Neural progenitor cell (in vitro differentiated cells): ENCODE measurements around the gene RALGAPA1. TPM values are rescaled to one million over a fixed set of nuclear protein-coding genes. Genes with fewer than 3 reads are reported as not detected.
"Not testable (repeated sequence)": the region's sequence is repeated elsewhere in the genome, so short reads cannot be mapped to it uniquely, and the experiment has no call there.

ENCODE experiments used
- DNase-seq: peaks from one replicate; pipeline ENCODE4 v3.0.0-alpha.2; 2016; ENCODE audit warnings: low spot score
- H2AFZ ChIP-seq: fragments of 200-600 bp; sonication (generic); replicated peaks from 2 replicates; pipeline ENCODE4 v1.6.1; 2016; ENCODE audit warnings: antibody characterized with exemption
- H3F3A ChIP-seq: fragments of 200-600 bp; sonication (generic); 2 replicates; pipeline ENCODE4 v1.6.1; 2016; ENCODE audit warnings: antibody characterized with exemption, low read depth
- H3K27ac ChIP-seq: fragments of 200-600 bp; sonication (generic); 2 replicates; pipeline ENCODE4 v1.5.1; 2016; ENCODE audit warnings: mild to moderate bottlenecking
- H3K27me3 ChIP-seq: fragments of 200-600 bp; sonication (generic); 2 replicates; pipeline ENCODE4 v1.6.1; 2016; ENCODE audit warnings: mild to moderate bottlenecking, moderate library complexity
- H3K36me3 ChIP-seq: fragments of 200-600 bp; sonication (generic); 2 replicates; pipeline ENCODE4 v1.5.1; 2016
- H3K4me1 ChIP-seq: fragments of 200-600 bp; sonication (generic); 2 replicates; pipeline ENCODE4 v1.6.1; 2016; ENCODE audit warnings: mixed run types
- H3K4me2 ChIP-seq: fragments of 200-600 bp; sonication (generic); 2 replicates; pipeline ENCODE4 v1.6.1; 2016
- H3K4me3 ChIP-seq: fragments of 200-600 bp; sonication (generic); 2 replicates; pipeline ENCODE4 v1.5.1; 2016
- H3K79me2 ChIP-seq: fragments of 200-600 bp; sonication (generic); 2 replicates; pipeline ENCODE4 v1.6.1; 2016; ENCODE audit warnings: low read depth
- H3K9ac ChIP-seq: fragments of 200-600 bp; sonication (generic); 2 replicates; pipeline ENCODE4 v1.6.1; 2016
- H3K9me3 ChIP-seq: fragments of 200-600 bp; sonication (generic); 2 replicates; pipeline ENCODE4 v1.5.1; 2016; ENCODE audit warnings: low read depth
- H4K20me1 ChIP-seq: fragments of 200-600 bp; sonication (generic); 2 replicates; pipeline ENCODE4 v1.6.1; 2016; ENCODE audit warnings: low read depth
- H3K27ac Mint-ChIP-seq: 3 replicates; pipeline ENCODE4 v1.8.0; 2021; ENCODE audit warnings: mixed read lengths
- H3K27me3 Mint-ChIP-seq: 2 replicates; pipeline ENCODE4 v1.8.0; 2022; ENCODE audit warnings: low read depth, mild to moderate bottlenecking, inconsistent platforms, moderate library complexity, mixed read lengths; ENCODE audit not compliant: insufficient read depth
- H3K36me3 Mint-ChIP-seq: 3 replicates; pipeline ENCODE4 v1.8.0; 2021; ENCODE audit warnings: mixed read lengths
- H3K4me1 Mint-ChIP-seq: 3 replicates; pipeline ENCODE4 v1.8.0; 2021; ENCODE audit warnings: mixed read lengths
- H3K4me3 Mint-ChIP-seq: 3 replicates; pipeline ENCODE4 v1.8.0; 2021; ENCODE audit warnings: mild to moderate bottlenecking, moderate library complexity, mixed read lengths
- H3K9me3 Mint-ChIP-seq: 3 replicates; pipeline ENCODE4 v1.8.0; 2020; ENCODE audit warnings: mixed read lengths
- CTCF ChIP-seq: fragments of 200-600 bp; sonication (generic); IDR thresholded peaks from 2 replicates; pipeline ENCODE4 v1.5.1; 2017; ENCODE audit warnings: antibody characterized with exemption, mild to moderate bottlenecking
- EZH2 ChIP-seq: fragments of 200-600 bp; sonication (generic); IDR thresholded peaks from 2 replicates; pipeline ENCODE4 v1.6.1; 2017; ENCODE audit warnings: antibody characterized with exemption, mild to moderate bottlenecking, moderate library complexity
- EZH2phosphoT487 ChIP-seq: fragments of 200-600 bp; sonication (generic); IDR thresholded peaks from 2 replicates; pipeline ENCODE4 v1.6.1; 2017; ENCODE audit warnings: antibody characterized with exemption
- total RNA-seq: library from RNA; depleted of rRNA; stranded (reverse); fragments of >200 nt; gene quantifications from 2 replicates; pipeline ENCODE4 v1.2.3, GENCODE V29; 2015; ENCODE audit warnings: low replicate concordance

RALGAPA1 gene
- total RNA-seq, 1 donor from 2014 or later: 31.7 TPM

- H2AFZ ChIP-seq: no peak overlapping the region
- H3K79me2 ChIP-seq: no peaks in the 10 kb centered on the region
- no peak overlapping the region for H3K4me2 ChIP-seq
- no peak overlapping the region for H3K27ac Mint-ChIP-seq
- no peaks in the 10 kb centered on the region for H3F3A ChIP-seq
- H3K36me3 ChIP-seq: no peaks in the 10 kb centered on the region
- no peaks in the 10 kb centered on the region for H4K20me1 ChIP-seq
- TF ChIP-seq EZH2phosphoT487 (no peak), CTCF (no peak), EZH2 (no peak)
- H3K27ac ChIP-seq: no peak overlapping the region
- no peak overlapping the region for H3K4me3 Mint-ChIP-seq
- no peaks in the 10 kb centered on the region for H3K9me3 ChIP-seq
- H3K27me3 ChIP-seq: no peaks in the 10 kb centered on the region
- H3K4me1 ChIP-seq: no peaks in the 10 kb centered on the region
- H3K9ac ChIP-seq: no peak overlapping the region
- no peak overlapping the region for H3K4me3 ChIP-seq
- DNase-seq: no peak
- H3K9me3 Mint-ChIP-seq: no peaks in the 10 kb centered on the region
- H3K36me3 Mint-ChIP-seq: peaks cover 20% of the 10 kb centered on the region
- H3K4me1 Mint-ChIP-seq: no peaks in the 10 kb centered on the region
- H3K27me3 Mint-ChIP-seq: no peaks in the 10 kb centered on the region
These were observed 214.5 kb downstream of the RALGAPA1 start for GRCh38 chr14:35594616-35595015.

- H3K79me2 ChIP-seq, H3K4me1 ChIP-seq, H3K27ac Mint-ChIP-seq, DNase-seq, H3K4me3 ChIP-seq, H3K27me3 ChIP-seq, H2AFZ ChIP-seq, H4K20me1 ChIP-seq, H3K36me3 ChIP-seq, H3K27ac ChIP-seq, H3K9ac ChIP-seq, H3K9me3 Mint-ChIP-seq, H3K4me3 Mint-ChIP-seq, H3K9me3 ChIP-seq, H3K4me1 Mint-ChIP-seq, H3K27me3 Mint-ChIP-seq, H3F3A ChIP-seq, H3K4me2 ChIP-seq: not testable (repeated sequence)
- peaks cover 22% of the 10 kb centered on the region for H3K36me3 Mint-ChIP-seq
These were observed 221.7 kb downstream of the RALGAPA1 start for GRCh38 chr14:35587373-35587772.

- H3K79me2 ChIP-seq: no peaks in the 10 kb centered on the region
- Mint-ChIP-seq H3K4me3 (no peak overlapping the region), H3K9me3 (no peaks in the 10 kb centered on the region), H3K27ac (no peak overlapping the region), H3K4me1 (peaks cover 3% of the 10 kb centered on the region), H3K27me3 (no peaks in the 10 kb centered on the region), H3K36me3 (peaks cover 2% of the 10 kb centered on the region)
- H3K9ac ChIP-seq: no peak overlapping the region
- no peaks in the 10 kb centered on the region for H3K9me3 ChIP-seq
- DNase-seq: no peak
- H3K27me3 ChIP-seq: no peaks in the 10 kb centered on the region
- H2AFZ ChIP-seq: no peak overlapping the region
- H3K36me3 ChIP-seq: no peaks in the 10 kb centered on the region
- no peaks in the 10 kb centered on the region for H4K20me1 ChIP-seq
- no peaks in the 10 kb centered on the region for H3F3A ChIP-seq
- no peaks in the 10 kb centered on the region for H3K4me1 ChIP-seq
- H3K4me2 ChIP-seq: no peak overlapping the region
- H3K27ac ChIP-seq: no peak overlapping the region
- TF ChIP-seq EZH2phosphoT487: no peak
- no peak for TF ChIP-seq EZH2
- TF ChIP-seq CTCF: no peak
- H3K4me3 ChIP-seq: no peak overlapping the region
These were observed 230.5 kb downstream of the RALGAPA1 start for GRCh38 chr14:35578639-35579038.

- TF ChIP-seq EZH2: no peak
- TF ChIP-seq CTCF: no peak
- TF ChIP-seq EZH2phosphoT487: no peak
- no peak overlapping the region for H3K4me3 Mint-ChIP-seq
- no peak overlapping the region for H3K9ac ChIP-seq
These were observed 231.0 kb downstream of the RALGAPA1 start for GRCh38 chr14:35578135-35578534.

More at GRCh38 chr14:35578135-35578534, 231.0 kb downstream of the RALGAPA1 start:
- H3K9me3 ChIP-seq: no peaks in the 10 kb centered on the region
- H3F3A ChIP-seq: no peaks in the 10 kb centered on the region
- no peaks in the 10 kb centered on the region for H3K79me2 ChIP-seq
- no peak overlapping the region for H3K4me2 ChIP-seq
- Mint-ChIP-seq H3K36me3 (peaks cover 2% of the 10 kb centered on the region), H3K27ac (no peak overlapping the region), H3K27me3 (no peaks in the 10 kb centered on the region), H3K4me1 (peaks cover 3% of the 10 kb centered on the region), H3K9me3 (no peaks in the 10 kb centered on the region)
- no peak overlapping the region for H3K27ac ChIP-seq
- no peaks in the 10 kb centered on the region for H3K36me3 ChIP-seq
- DNase-seq: no peak
- no peak overlapping the region for H2AFZ ChIP-seq
- H3K27me3 ChIP-seq: no peaks in the 10 kb centered on the region
- no peak overlapping the region for H3K4me3 ChIP-seq
- H3K4me1 ChIP-seq: no peaks in the 10 kb centered on the region
- H4K20me1 ChIP-seq: no peaks in the 10 kb centered on the region
